HUES64 (cell line): Measurements from ENCODE around the gene TH.

ENCODE experiments used
- H3K27ac ChIP-seq: 2 replicates; pipeline ENCODE4 v1.7.0; 2013; ENCODE audit warnings: low read depth, low read length, inconsistent platforms
- H3K27me3 ChIP-seq: 2 replicates; pipeline ENCODE4 v1.6.1; 2013; ENCODE audit warnings: mild to moderate bottlenecking, low read length; ENCODE audit not compliant: insufficient read depth
- H3K36me3 ChIP-seq: 2 replicates; pipeline ENCODE4 v1.6.1; 2013; ENCODE audit warnings: mild to moderate bottlenecking, low read length; ENCODE audit not compliant: insufficient read depth
- H3K4me1 ChIP-seq: 2 replicates; pipeline ENCODE4 v1.6.1; 2013; ENCODE audit warnings: mild to moderate bottlenecking, low read length, moderate library complexity; ENCODE audit not compliant: insufficient read depth
- H3K4me3 ChIP-seq: 2 replicates; pipeline ENCODE4 v1.5.1; 2013; ENCODE audit warnings: mild to moderate bottlenecking, low read length, moderate library complexity
- H3K9ac ChIP-seq: 2 replicates; pipeline ENCODE4 v1.6.1; 2013; ENCODE audit warnings: mild to moderate bottlenecking, low read depth, low read length
- H3K9me3 ChIP-seq: 2 replicates; pipeline ENCODE4 v1.6.1; 2013; ENCODE audit warnings: low read depth, low read length; ENCODE audit not compliant: insufficient read depth
- WGBS: fragments of 150-250, 120-280 bp; methylation state at CpG from one replicate; pipeline ENCODE4 v1.1.7; 2013; ENCODE audit warnings: missing lambda C conversion rate; 5-methylcytosine and 5-hydroxymethylcytosine counted together

TH gene

DNA sequence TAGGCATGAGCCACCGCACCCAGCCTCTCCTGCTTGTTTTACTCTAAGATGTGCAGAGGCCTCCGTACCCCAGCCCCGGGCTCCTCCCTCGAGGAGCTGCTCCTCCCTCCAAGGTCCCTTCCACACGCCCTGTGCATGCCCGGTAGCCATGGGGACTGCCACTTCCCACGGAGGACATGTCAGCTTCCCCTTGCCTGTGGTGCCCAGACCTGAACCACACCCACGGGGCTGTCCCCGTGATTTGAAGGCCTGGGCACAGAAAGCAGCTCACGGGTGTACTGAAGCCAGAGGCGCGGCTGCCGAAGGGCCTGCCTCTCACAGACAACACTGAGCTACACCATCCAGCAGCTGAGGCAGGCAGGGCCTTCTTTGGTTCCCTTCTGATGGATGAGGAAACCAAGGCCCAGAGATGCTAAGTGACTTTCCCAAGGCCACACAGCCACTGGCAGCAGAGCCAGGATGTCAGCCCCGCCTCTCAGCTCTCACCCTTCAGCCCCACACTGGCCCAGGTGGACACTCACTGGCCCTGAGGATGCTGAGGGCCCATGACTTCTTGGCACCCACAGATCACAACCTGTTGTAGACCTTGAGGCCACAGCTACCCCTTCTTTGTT is 17.9 kb downstream of the TH start:
- 85% methylated on average over 14 of the region's 14 CpGs for WGBS
- H3K9ac ChIP-seq = no peak overlapping the region
- no peaks in the 10 kb centered on the region for H3K36me3 ChIP-seq
- H3K4me1 ChIP-seq = peaks cover 8% of the 10 kb centered on the region; the same call in 1 of the 2 replicates
- H3K4me3 ChIP-seq = no peak overlapping the region
- H3K9me3 ChIP-seq = no peaks in the 10 kb centered on the region
- no peak overlapping the region for H3K27ac ChIP-seq
- H3K27me3 ChIP-seq = peaks cover 26% of the 10 kb centered on the region

DNA sequence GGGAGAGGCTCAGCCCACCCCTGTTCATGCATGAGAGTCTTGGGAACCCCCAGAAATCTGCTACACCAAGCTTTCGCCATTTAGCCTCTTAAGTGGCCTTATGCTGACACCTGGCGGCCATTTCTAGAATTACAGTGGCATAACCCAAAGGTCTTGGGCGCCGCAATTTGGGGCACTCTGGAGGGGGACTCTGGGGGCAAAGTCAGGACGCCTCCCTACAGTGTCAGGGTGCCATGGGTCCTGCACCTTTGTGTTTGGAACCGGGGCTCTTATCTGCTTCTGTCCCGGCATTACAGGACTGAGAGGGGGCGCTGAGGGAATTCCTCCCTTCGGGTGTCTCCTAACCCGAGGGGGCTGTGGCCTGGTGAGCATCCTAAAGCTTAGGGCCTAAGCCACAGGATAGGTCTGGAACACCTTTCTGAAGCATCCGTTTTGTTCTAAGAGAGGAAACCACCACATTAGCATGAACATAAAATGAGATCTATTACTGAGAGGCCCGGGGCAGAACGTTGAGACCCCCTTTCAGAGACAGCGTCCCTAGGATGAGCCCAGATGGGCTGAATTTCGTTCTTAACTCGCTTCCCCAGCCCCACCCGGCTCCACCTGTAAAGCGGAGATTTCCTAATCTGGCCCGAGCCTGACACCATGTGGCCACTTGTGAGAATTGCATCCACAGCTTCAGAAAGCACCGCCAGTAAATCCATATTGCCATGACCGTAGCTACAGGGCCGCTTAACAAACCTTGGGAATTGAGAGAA is 19.9 kb downstream of the TH start:
- Histone ChIP-seq H3K36me3 (no peaks in the 10 kb centered on the region), H3K4me1 (peaks cover 17% of the 10 kb centered on the region; the same call in 1 of the 2 replicates), H3K9me3 (no peaks in the 10 kb centered on the region), H3K9ac (no peak overlapping the region), H3K27ac (no peak overlapping the region), H3K4me3 (no peak overlapping the region), H3K27me3 (peaks cover 46% of the 10 kb centered on the region)
- 9% methylated on average over 22 of the region's 22 CpGs for WGBS

DNA sequence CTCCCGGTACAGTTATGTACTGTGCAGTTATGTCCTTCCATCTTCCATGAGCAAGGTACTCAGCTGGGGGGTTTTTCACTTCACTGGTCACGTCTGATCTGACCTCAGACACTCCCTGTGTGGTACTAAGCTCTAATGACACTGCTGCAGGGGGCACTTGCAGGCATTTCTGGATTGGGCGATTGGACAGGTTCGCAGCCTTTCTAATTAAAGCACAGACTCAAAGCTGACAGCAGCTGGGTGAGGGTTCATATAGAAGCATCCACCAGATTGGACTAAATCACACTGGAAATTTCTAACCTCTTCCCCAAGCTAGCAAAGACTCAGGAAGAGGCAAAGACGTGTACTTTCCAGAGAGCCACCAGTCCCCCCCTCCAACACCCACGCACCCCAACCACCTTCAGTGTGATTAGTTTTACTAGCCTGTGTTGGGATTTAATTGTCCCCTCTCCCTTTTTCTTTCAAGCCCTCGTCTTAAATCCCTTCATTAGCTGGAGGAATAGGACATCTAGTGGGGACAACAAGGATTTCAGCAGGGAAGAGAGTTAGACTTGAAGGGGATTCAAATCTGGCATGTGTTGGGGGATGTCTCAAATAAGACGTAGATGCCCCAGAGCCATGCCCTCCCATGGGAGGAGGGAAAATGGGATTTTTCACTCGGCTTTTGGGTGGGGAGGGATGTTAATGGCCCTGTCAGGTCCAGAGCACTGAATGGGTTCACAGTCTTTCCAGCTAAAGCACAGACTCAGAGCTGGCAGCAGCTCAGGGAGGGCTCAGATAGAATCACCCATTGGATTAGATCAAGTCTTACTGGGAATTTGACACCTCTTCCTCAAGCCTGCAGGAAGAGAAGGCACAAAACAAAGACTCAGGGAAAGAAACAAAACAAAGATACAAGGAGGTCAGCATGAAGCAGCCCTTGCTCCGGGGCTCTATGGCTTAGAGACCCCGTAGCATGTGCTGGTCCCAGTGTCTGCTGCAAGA is 21.5 kb downstream of the TH start:
- H3K9ac ChIP-seq = no peak overlapping the region
- no peak overlapping the region for H3K27ac ChIP-seq
- H3K9me3 ChIP-seq = no peaks in the 10 kb centered on the region
- peaks cover 17% of the 10 kb centered on the region; the same call in 1 of the 2 replicates for H3K4me1 ChIP-seq
- peaks cover 62% of the 10 kb centered on the region for H3K27me3 ChIP-seq
- H3K36me3 ChIP-seq = no peaks in the 10 kb centered on the region
- WGBS = 33% methylated on average over 11 of the region's 11 CpGs
- H3K4me3 ChIP-seq = no peak overlapping the region

DNA sequence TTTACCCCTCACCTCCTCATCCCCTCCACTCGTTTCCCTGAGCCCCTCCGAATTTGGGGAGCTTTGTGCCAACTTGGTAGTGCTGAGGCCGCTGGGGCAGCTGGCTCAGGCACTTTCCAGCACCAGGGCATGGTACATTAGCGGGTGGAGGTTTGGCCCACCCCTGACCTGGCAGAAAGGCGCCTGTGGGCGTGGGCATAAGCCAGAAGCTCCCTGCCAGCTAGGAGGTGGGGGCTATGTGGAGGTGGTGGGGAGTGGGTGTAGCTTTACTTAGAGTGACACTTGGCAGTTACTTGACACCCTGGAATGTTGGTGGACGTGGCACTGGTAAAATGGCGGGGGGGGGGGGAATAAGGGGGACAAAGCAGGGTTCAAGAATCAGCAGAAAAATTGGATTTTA is 22.2 kb downstream of the TH start:
- 79% methylated on average over 8 of the region's 8 CpGs for WGBS
- Histone ChIP-seq H3K4me1 (peaks cover 17% of the 10 kb centered on the region; the same call in 1 of the 2 replicates), H3K27ac (no peak overlapping the region), H3K4me3 (no peak overlapping the region), H3K9me3 (no peaks in the 10 kb centered on the region), H3K27me3 (peaks cover 69% of the 10 kb centered on the region), H3K9ac (no peak overlapping the region), H3K36me3 (no peaks in the 10 kb centered on the region)

DNA sequence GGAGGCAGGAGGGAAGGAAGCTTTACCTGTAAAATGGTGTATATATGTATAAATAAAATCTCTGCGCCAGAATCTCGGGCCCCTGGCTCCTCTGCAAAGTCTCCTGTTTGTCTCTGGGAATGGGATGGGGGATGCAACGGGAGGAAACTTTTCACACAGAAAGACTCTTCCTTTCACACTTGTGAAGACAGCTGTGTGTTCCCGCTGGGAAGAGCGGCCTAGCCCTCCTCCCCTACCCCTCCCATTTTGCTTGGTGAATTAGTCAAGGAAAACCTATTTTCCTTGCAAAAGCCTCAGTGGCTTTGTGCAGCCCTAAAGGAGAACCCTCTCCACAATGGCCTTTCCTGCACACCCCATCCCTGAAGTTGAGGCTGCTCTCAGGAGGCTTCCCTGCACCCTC is 23.0 kb downstream of the TH start:
- Histone ChIP-seq H3K4me1 (peaks cover 17% of the 10 kb centered on the region; the same call in 1 of the 2 replicates), H3K4me3 (no peak overlapping the region), H3K9ac (no peak overlapping the region), H3K9me3 (no peaks in the 10 kb centered on the region), H3K27ac (no peak overlapping the region), H3K27me3 (peaks cover 77% of the 10 kb centered on the region), H3K36me3 (no peaks in the 10 kb centered on the region)
- 37% methylated on average over 3 of the region's 5 CpGs for WGBS

DNA sequence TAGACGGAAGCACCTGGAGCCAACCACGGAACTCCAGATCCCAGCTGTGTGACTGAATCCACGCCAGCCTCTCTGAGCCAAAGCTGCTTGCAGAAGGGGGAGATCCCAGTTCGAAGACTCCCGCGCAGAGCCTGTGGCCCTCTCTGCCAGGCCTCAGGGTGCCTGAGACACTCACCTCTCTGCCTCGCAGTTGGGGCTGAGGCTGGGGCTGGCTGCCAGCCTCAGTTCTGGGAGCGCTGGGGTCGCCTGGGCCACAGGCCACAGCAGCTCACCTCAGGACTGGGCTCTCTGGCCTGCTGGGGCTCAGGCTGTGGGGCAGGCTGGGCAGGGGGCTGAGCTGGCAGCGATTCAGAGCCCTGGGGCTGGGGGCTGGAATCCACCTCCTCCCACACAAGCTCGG is 24.2 kb downstream of the TH start:
- H3K27ac ChIP-seq = no peak overlapping the region
- H3K4me3 ChIP-seq = no peak overlapping the region
- no peaks in the 10 kb centered on the region for H3K36me3 ChIP-seq
- no peak overlapping the region for H3K9ac ChIP-seq
- WGBS = 49% methylated on average over 11 of the region's 11 CpGs
- H3K27me3 ChIP-seq = peaks cover 89% of the 10 kb centered on the region
- no peaks in the 10 kb centered on the region for H3K9me3 ChIP-seq
- H3K4me1 ChIP-seq = peaks cover 17% of the 10 kb centered on the region; the same call in 1 of the 2 replicates

DNA sequence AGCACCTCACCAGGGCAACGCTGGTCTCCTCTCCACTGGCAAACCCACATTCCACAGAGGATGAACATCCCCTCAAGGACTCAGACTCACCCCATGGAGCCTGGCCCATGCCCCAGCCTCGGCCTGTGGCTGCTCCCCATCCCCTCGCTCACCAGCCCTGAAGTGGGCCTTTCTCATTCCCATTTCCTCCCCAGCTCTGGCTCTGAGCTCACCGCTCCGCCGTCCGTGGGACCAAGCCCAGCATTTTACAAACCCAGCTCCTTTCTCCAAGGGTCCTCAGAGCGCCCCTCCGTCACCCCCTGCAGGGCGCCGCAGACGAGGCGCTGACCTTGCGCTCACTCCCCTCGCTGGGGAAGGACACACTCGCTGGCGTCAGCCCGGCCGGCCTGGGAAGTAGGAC is 25.6 kb downstream of the TH start:
- Histone ChIP-seq H3K4me3 (no peak overlapping the region), H3K4me1 (peaks cover 17% of the 10 kb centered on the region; the same call in 1 of the 2 replicates), H3K9ac (no peak overlapping the region), H3K27ac (no peak overlapping the region), H3K36me3 (no peaks in the 10 kb centered on the region), H3K27me3 (peaks cover 98% of the 10 kb centered on the region), H3K9me3 (no peaks in the 10 kb centered on the region)
- WGBS = 23% methylated on average over 19 of the region's 19 CpGs

DNA sequence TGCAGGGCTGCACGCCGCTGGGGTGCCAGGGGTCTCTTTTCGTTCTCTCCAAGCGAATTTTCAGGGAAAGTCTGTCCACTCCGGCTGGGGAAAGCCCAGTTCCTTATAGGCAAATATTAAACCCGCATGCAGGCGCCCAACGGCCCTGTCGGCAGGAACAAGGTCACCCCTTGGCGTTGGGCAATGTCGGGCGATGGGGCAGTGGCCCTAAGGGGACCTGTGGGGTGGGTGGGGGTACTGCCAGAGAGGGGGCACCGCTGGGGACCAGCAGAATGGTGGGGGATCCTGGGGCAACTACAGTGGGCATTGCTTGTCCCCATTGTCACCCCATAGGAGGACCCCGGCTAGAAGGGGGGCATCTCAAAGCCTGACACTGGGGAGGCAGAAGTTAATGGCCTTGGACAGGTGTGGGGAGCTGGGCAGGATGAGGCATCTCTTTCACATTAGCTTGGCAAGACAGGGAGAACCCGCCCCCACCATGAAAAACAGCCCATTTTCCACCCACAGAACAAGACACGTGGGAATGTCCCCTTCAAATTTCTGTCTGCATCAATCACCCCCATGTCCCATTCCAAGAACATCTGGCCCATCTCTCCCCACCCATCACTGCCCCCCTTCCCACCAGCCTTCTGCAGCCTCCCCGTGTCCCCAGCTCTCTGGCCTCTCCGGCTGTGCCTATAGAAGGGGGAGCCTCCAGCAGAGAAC is 26.9 kb downstream of the TH start:
- WGBS = 29% methylated on average over 18 of the region's 18 CpGs
- Histone ChIP-seq H3K4me3 (no peak overlapping the region), H3K4me1 (peaks cover 12% of the 10 kb centered on the region; the same call in 1 of the 2 replicates), H3K9me3 (no peaks in the 10 kb centered on the region), H3K36me3 (no peaks in the 10 kb centered on the region), H3K27ac (no peak overlapping the region), H3K9ac (no peak overlapping the region), H3K27me3 (peaks cover 100% of the 10 kb centered on the region)

DNA sequence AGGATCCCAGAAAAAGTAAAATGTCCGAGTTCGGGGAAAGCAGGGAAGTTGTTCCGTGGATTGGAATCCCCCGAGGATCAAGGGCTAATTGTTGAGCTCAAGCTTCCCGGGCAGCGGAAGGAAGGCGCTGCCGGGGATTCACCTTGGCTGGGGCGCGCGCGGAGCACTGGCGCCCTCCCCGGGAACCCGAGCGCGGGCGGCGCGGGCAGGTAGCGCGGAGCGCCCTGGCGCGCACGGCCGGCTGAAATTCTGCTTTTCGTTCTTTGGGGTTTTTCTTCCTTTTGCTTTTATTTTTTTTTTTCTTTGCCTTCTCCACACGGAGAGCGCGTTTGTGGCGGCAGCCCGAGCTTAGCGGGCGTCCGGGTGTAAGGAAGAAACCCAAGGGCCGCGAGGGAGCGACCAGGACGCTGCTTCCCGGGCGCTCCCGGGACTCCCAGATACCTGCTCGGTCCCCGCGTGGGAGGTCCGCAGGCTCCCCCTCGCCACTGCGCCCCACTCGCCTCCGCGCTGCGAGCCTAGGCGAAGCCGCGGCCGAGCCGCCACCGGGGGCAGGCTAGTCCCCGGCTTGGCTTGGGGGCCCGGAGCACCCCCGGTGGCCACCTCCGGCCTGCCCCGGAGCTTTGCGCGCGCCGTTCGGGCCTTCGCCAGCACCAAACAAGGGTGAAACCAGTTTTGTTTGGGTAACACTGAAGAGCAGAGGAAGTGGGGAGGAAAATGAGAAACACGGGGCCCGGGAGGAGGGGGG is 27.6 kb downstream of the TH start:
- peaks cover 12% of the 10 kb centered on the region; the same call in 1 of the 2 replicates for H3K4me1 ChIP-seq
- H3K27me3 ChIP-seq = peaks cover 98% of the 10 kb centered on the region
- no peaks in the 10 kb centered on the region for H3K36me3 ChIP-seq
- no peaks in the 10 kb centered on the region for H3K9me3 ChIP-seq
- no peak overlapping the region; the same call in 1 of the 2 replicates for H3K9ac ChIP-seq
- H3K4me3 ChIP-seq = no peak overlapping the region
- no peak overlapping the region for H3K27ac ChIP-seq
- 3% methylated on average over 72 of the region's 72 CpGs for WGBS

DNA sequence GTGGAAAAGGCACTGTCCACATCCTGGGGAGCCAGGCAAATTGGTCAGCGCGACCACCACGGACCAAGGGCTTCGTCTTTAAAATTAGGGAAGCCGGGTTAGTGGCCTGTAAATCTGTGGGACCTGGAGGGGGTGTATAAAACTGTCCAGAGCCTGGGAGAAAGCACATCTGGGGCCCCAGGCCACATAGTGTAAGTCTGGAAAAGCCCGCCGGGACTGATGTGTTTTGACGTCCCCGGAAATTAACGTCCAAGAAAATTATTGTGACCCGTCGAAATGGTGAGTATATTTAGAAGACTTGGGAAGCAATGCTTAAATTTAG is 28.2 kb downstream of the TH start:
- Histone ChIP-seq H3K27ac (no peak overlapping the region), H3K4me3 (no peak overlapping the region), H3K9ac (no peak overlapping the region; the same call in 1 of the 2 replicates), H3K9me3 (no peaks in the 10 kb centered on the region), H3K36me3 (no peaks in the 10 kb centered on the region), H3K4me1 (peaks cover 7% of the 10 kb centered on the region; the same call in 1 of the 2 replicates), H3K27me3 (peaks cover 98% of the 10 kb centered on the region)
- WGBS = 10% methylated on average over 12 of the region's 12 CpGs
